HepG2 (cell line): ENCODE data around the gene FETUB. TPM values are rescaled to one million over a fixed set of nuclear protein-coding genes. Genes with fewer than 3 reads are reported as not detected.

Experiments used
- DBP ChIP-seq: sonication (generic); formaldehyde crosslinking; IDR thresholded peaks from 2 replicates; pipeline ENCODE4 v1.4.0; 2020; ENCODE audit warnings: missing genetic modification reagents; ENCODE audit errors: not compliant biosample characterization
- FOXM1 ChIP-seq: sonication (generic); formaldehyde crosslinking; IDR thresholded peaks from 2 replicates; pipeline ENCODE4 v1.5.0; 2020; ENCODE audit warnings: missing genetic modification reagents
- HNF4A ChIP-seq: sonication (generic); formaldehyde crosslinking; IDR thresholded peaks from 2 replicates; pipeline ENCODE4 v1.4.0; 2020; ENCODE audit warnings: missing genetic modification reagents
- HOXA5 ChIP-seq: sonication (generic); formaldehyde crosslinking; IDR thresholded peaks from 2 replicates; pipeline ENCODE4 v1.4.0; 2020; ENCODE audit warnings: missing genetic modification reagents
- MAF1 ChIP-seq: sonication (generic); formaldehyde crosslinking; IDR thresholded peaks from 2 replicates; pipeline ENCODE4 v1.5.0; 2020; ENCODE audit warnings: missing genetic modification reagents, borderline replicate concordance
- PRDM10 ChIP-seq: sonication (generic); formaldehyde crosslinking; IDR thresholded peaks from 2 replicates; pipeline ENCODE4 v1.4.0; 2020; ENCODE audit warnings: low read depth, missing genetic modification reagents
- RFX5 ChIP-seq: IDR thresholded peaks from 2 replicates; pipeline ENCODE4 v1.6.1; 2011; ENCODE audit warnings: low read depth, low read length, improper control_type of control experiment
- SIN3B ChIP-seq: fragments of 150-350 bp; IDR thresholded peaks from 2 replicates; pipeline ENCODE4 v1.6.1; 2014; ENCODE audit warnings: low read length
- ZBTB25 ChIP-seq: IDR thresholded peaks from 2 replicates; pipeline ENCODE4 v1.6.1; 2018; ENCODE audit warnings: missing genetic modification reagents
- ZBTB39 ChIP-seq: sonication (generic); formaldehyde crosslinking; IDR thresholded peaks from 2 replicates; pipeline ENCODE4 v1.5.0; 2020; ENCODE audit warnings: missing genetic modification reagents
- ZFP37 ChIP-seq: sonication (generic); formaldehyde crosslinking; IDR thresholded peaks from 2 replicates; pipeline ENCODE4 v1.4.0; 2020; ENCODE audit warnings: missing genetic modification reagents, borderline replicate concordance
- ZHX2 ChIP-seq, 2 experiments: sonication (generic) in 1 of 2; formaldehyde crosslinking in 1 of 2; IDR thresholded peaks; 2 replicates each; pipeline versions ENCODE4 v1.6.1 to v1.9.0; 2014 to 2022; ENCODE audit warnings: antibody characterized with exemption in 1 of 2, borderline replicate concordance in 1 of 2, inconsistent platforms in 1 of 2, low read depth in 1 of 2, missing genetic modification reagents in 1 of 2
- ZKSCAN1 ChIP-seq: fragments of 150-350 bp; IDR thresholded peaks from 2 replicates; pipeline ENCODE4 v1.6.1; 2014; ENCODE audit warnings: low read length
- ZKSCAN5 ChIP-seq: sonication (generic); formaldehyde crosslinking; IDR thresholded peaks from 2 replicates; pipeline ENCODE4 v1.5.1; 2020; ENCODE audit warnings: mild to moderate bottlenecking, missing genetic modification reagents
- ZNF589 ChIP-seq: sonication (generic); formaldehyde crosslinking; conservative IDR thresholded peaks from 2 replicates; pipeline ENCODE4 v1.8.0; 2022; ENCODE audit warnings: mild to moderate bottlenecking, moderate library complexity, missing genetic modification reagents
- polyA plus RNA-seq, 8 experiments: library from polyadenylated mRNA; depleted of rRNA in 3 of 8; stranded (reverse) in 7 of 8; unstranded in 1 of 8; fragments of >200 nt; fragmentation: Illumina TruSeq in 4 of 8; extraction: Trizol in 4 of 8; gene quantifications; 2 replicates each; pipeline versions ENCODE4 v1.2.1 to v1.2.3, GENCODE V29; 2011 to 2016; ENCODE audit warnings: low read depth in 4 of 8, missing spikeins in 1 of 8, mixed read lengths in 1 of 8; ENCODE audit not compliant: insufficient read depth in 1 of 8
- total RNA-seq, 5 experiments: library from RNA; depleted of rRNA; stranded (reverse); fragments of >200 nt; fragmentation: Illumina TruSeq; extraction: Trizol; gene quantifications; 2 replicates each; pipeline ENCODE4 v1.2.3, GENCODE V29; 2016; ENCODE audit warnings: low read depth in 1 of 5

FETUB gene
- total and polyA plus RNA-seq, 2 of the 13 experiments (the other 11 are each of a cell fraction or from before 2014, with no cell fraction given): 2.1 to 4.4 TPM

- no peak for TF ChIP-seq MAF1
- TF ChIP-seq SIN3B: no peak
- TF ChIP-seq ZHX2 (IDR thresholded peaks at IDR 0.05; ENCODE audit: low read depth): no peak
- no peak for TF ChIP-seq ZHX2 (CRISPR knock-in tag; IDR thresholded peaks at IDR 0.05; ENCODE audit: borderline replicate concordance)
- no peak for TF ChIP-seq PRDM10
- TF ChIP-seq HNF4A (CRISPR knock-in tag): no peak
- TF ChIP-seq HOXA5 (CRISPR knock-in tag): no peak
- no peak for TF ChIP-seq ZKSCAN1
- no peak for TF ChIP-seq ZBTB25 (CRISPR knock-in tag)
- no peak for TF ChIP-seq ZFP37 (CRISPR knock-in tag)
- no peak for TF ChIP-seq DBP (CRISPR knock-in tag)
- peak; percentile 22; the same call in 1 of the 2 replicates for TF ChIP-seq ZNF589 (CRISPR knock-in tag)
- TF ChIP-seq ZKSCAN5 (CRISPR knock-in tag): no peak
- no peak for TF ChIP-seq FOXM1
- no peak for TF ChIP-seq RFX5
- no peak for TF ChIP-seq ZBTB39
These were observed 18.1 kb upstream of the FETUB start (continued) for GRCh38 chr3:186621894-186622650.
